Measurements from ENCODE around the gene EYA2.
"Not testable (repeated sequence)": the region's sequence is repeated elsewhere in the genome, so short reads cannot be mapped to it uniquely, and the experiment has no call there.

Gene EYA2

DNA sequence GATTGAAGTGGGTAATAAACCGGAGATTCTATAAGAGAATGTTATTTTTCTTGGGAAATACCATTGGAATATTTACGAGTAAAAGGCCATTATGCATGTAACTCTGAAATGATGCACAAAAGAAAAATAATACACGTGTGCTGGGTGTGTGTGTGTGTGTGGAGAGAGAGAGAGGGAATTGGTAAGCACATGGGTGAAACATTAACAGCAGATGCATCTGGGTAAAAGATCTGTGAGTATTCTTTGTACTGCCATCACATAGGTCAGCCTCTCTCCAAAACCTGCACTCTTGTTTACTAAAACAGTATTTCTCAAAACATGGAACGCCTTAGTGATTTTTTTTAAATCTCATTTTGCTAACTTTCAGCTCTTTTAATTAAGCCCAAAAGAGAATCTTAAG, 28.9 kb downstream of the EYA2 start:
- TF ChIP-seq, protein P1, sequence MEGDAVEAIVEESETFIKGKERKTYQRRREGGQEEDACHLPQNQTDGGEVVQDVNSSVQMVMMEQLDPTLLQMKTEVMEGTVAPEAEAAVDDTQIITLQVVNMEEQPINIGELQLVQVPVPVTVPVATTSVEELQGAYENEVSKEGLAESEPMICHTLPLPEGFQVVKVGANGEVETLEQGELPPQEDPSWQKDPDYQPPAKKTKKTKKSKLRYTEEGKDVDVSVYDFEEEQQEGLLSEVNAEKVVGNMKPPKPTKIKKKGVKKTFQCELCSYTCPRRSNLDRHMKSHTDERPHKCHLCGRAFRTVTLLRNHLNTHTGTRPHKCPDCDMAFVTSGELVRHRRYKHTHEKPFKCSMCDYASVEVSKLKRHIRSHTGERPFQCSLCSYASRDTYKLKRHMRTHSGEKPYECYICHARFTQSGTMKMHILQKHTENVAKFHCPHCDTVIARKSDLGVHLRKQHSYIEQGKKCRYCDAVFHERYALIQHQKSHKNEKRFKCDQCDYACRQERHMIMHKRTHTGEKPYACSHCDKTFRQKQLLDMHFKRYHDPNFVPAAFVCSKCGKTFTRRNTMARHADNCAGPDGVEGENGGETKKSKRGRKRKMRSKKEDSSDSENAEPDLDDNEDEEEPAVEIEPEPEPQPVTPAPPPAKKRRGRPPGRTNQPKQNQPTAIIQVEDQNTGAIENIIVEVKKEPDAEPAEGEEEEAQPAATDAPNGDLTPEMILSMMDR (IDR thresholded peaks at IDR 0.05; ENCODE audit: low read depth, low read length): no peak
- DNase-seq (ENCODE audit: low read depth in 2 of 2): no peak
- no peak overlapping the region for H3K4me3 ChIP-seq (replicated peaks in 1 of 2; ENCODE audit: low read depth in 2 of 2, low read length in 2 of 2)

- peak; percentile 31 to 39 for DNase-seq (ENCODE audit: low read depth in 2 of 2)
- TF ChIP-seq, protein P1 (IDR thresholded peaks at IDR 0.05; ENCODE audit: low read depth, low read length): no peak
- H3K4me3 ChIP-seq (replicated peaks in 1 of 2; ENCODE audit: low read depth in 2 of 2, low read length in 2 of 2): no peak overlapping the region
Observed at GRCh38 chr20:46928580-46929132, 34.0 kb downstream of the EYA2 start.

- no peak for DNase-seq (ENCODE audit: low read depth in 2 of 2)
- TF ChIP-seq, protein P1 (IDR thresholded peaks at IDR 0.05; ENCODE audit: low read depth, low read length): no peak
- no peak overlapping the region for H3K4me3 ChIP-seq (replicated peaks in 1 of 2; ENCODE audit: low read depth in 2 of 2, low read length in 2 of 2)
Observed at GRCh38 chr20:46929902-46930301, 35.3 kb downstream of the EYA2 start.

DNA sequence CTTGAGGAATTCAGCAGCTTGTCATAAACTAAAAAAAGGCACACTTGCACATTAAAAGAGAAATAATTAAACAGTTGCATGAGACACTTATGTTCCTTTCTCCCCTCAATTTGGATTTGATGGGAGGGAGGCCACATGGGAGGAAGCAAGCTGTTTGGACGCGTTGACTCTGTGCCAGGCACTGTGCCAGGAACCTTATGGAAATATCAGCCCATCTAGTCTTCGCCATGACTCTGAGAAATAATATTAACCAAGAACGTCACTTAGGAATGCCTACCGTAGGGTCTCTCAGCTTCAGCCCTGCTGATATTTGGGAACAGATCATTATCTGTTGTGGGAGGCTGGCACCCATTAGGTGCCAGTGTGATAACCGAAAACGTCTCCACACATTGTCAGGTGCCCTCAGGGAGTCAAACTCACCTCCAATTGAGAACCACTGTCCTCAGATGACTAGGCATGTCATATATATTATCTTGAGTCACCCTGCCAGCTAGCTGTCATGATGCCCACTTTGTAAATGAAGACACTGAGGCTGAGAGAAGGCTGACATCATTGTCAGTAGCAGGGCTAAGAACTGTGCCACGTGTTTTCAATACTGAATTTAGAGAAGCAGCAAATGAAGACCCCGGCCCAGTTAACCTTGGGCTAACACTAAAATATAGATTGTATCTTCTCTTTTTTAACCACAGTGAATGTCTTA, 36.1 kb downstream of the EYA2 start:
- H3K4me3 ChIP-seq (replicated peaks in 1 of 2; ENCODE audit: low read depth in 2 of 2, low read length in 2 of 2): no peak overlapping the region
- TF ChIP-seq, protein P1 (IDR thresholded peaks at IDR 0.05; ENCODE audit: low read depth, low read length): no peak
- DNase-seq (ENCODE audit: low read depth in 2 of 2): no peak

DNA sequence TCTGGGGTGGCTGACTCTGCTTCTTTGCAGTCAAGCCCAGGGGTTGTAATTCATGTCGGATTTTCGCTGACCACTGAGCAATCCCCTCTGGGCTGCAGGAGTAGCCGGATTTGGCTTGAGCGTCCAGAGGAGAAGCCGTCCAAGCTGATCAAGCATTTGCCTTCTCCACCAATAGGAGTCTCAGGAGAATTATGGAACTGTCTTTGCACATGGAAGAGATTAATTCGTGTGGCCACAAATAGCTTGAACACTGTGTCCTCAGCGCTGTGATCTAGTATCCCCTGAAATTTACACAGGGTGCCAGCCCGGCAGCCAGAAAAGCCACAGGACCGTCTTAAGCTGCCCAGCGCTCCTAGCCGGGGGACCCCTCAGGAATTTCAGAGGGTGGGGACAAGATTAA, 37.1 kb downstream of the EYA2 start:
- TF ChIP-seq, protein P1 (IDR thresholded peaks at IDR 0.05; ENCODE audit: low read depth, low read length): no peak
- no peak overlapping the region for H3K4me3 ChIP-seq (replicated peaks in 1 of 2; ENCODE audit: low read depth in 2 of 2, low read length in 2 of 2)
- DNase-seq (ENCODE audit: low read depth in 2 of 2): peak in 1 of 2 donors; percentile 9

DNA sequence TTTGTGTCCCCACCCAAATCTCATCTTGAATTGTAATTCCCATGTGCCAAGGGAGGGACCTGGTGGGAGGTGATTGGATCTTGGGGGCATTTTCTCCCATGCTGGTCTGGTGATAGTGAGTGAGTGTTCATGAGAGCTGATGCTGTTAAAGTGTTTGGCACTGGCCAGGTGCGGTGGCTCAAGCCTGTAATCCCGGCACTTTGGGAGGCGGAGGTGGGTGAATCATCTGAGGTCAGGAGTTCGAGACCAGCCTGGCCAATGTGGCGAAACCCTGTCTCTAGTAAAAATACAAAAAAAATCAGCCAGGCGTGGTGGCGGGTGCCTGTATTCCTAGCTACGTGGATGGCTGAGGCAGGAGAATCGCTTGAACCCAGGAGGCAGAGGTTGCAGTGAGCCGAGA, 37.8 kb downstream of the EYA2 start:
- DNase-seq (ENCODE audit: low read depth in 2 of 2); H3K4me3 ChIP-seq (replicated peaks in 1 of 2; ENCODE audit: low read depth in 2 of 2, low read length in 2 of 2): not testable (repeated sequence)

GRCh38 chr20:46933150-46933549, 38.5 kb downstream of the EYA2 start:
- TF ChIP-seq, protein P1 (IDR thresholded peaks at IDR 0.05; ENCODE audit: low read depth, low read length): no peak
- DNase-seq (ENCODE audit: low read depth in 2 of 2): no peak
- H3K4me3 ChIP-seq (replicated peaks in 1 of 2; ENCODE audit: low read depth in 2 of 2, low read length in 2 of 2): no peak overlapping the region
